Measurements from ENCODE around the gene GNG12.
"Not testable (repeated sequence)": the region's sequence is repeated elsewhere in the genome, so short reads cannot be mapped to it uniquely, and the experiment has no call there.

The GNG12 gene

DNA sequence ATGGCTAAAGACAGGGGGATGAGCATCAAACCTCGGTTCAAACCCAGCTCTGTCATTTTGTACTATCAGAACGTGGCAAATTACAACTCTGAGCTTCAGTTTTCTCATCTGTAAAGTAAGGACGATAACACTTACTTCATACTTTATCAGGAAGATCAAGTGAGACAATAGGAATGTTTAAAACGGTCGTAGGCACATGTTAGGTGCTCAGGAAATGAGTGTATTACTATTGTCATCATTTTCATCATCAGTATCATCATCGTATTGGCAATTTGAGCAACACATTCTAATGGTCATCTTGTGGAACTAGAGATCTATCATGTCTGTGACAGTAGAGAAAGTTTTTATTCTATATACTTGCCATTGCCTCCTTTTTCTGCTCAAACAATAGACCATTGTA is 170.4 kb downstream of the GNG12 start:
- TF ChIP-seq, protein P1, sequence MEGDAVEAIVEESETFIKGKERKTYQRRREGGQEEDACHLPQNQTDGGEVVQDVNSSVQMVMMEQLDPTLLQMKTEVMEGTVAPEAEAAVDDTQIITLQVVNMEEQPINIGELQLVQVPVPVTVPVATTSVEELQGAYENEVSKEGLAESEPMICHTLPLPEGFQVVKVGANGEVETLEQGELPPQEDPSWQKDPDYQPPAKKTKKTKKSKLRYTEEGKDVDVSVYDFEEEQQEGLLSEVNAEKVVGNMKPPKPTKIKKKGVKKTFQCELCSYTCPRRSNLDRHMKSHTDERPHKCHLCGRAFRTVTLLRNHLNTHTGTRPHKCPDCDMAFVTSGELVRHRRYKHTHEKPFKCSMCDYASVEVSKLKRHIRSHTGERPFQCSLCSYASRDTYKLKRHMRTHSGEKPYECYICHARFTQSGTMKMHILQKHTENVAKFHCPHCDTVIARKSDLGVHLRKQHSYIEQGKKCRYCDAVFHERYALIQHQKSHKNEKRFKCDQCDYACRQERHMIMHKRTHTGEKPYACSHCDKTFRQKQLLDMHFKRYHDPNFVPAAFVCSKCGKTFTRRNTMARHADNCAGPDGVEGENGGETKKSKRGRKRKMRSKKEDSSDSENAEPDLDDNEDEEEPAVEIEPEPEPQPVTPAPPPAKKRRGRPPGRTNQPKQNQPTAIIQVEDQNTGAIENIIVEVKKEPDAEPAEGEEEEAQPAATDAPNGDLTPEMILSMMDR (conservative IDR thresholded peaks at IDR 0.05; ENCODE audit: low read length): no peak
- no peak for TF ChIP-seq EZH2phosphoT487 (IDR thresholded peaks at IDR 0.05; ENCODE audit: borderline replicate concordance)
- no peak overlapping the region for H3K4me2 ChIP-seq (ENCODE audit: low read depth, low read length, poor library complexity, severe bottlenecking)

DNA sequence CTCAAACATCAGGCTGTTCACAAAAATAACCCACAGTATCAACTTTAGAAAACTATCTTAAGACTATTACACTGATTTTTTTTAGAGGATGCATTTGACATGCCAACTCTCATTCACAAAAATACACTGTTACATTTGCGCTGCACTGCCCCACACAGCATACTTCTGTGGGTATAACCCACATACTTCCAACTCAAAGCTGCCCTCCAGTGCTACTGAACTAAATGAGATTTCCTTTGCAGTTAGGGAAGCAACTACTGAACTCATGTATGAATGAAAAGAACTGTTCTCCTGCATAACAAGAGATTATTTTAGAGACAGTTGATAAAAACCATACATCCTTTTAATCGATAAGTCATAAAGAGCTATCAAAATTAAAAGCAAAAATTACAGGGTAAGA is 174.0 kb downstream of the GNG12 start:
- H3K4me1 ChIP-seq (ENCODE audit: insufficient read depth, low read length, poor library complexity, severe bottlenecking): no peaks in the 10 kb centered on the region
- no peaks in the 10 kb centered on the region for H3K79me2 ChIP-seq (ENCODE audit: insufficient read depth, low read length)
- H2AFZ ChIP-seq (ENCODE audit: low read length): no peak overlapping the region
- H3K9me2 ChIP-seq (replicated peaks; ENCODE audit: low read depth, low read length): no peaks in the 10 kb centered on the region
- no peaks in the 10 kb centered on the region for H3K27me3 ChIP-seq (ENCODE audit: insufficient read depth, low read length, poor library complexity, severe bottlenecking)
- H3K9ac ChIP-seq (ENCODE audit: low read depth, low read length, poor library complexity, severe bottlenecking): no peak overlapping the region
- H3K4me3 ChIP-seq (ENCODE audit: low read length, poor library complexity, severe bottlenecking): no peak overlapping the region
- H3F3A ChIP-seq (ENCODE audit: low read depth): no peaks in the 10 kb centered on the region
- no peaks in the 10 kb centered on the region for H3K36me3 ChIP-seq (ENCODE audit: insufficient read depth, low read length)
- no peaks in the 10 kb centered on the region for H3K9me3 ChIP-seq (ENCODE audit: insufficient read depth, low read depth, low read length)
- H4K20me1 ChIP-seq (ENCODE audit: insufficient read depth, low read length, poor library complexity, severe bottlenecking): no peaks in the 10 kb centered on the region
- TF ChIP-seq, protein P1 (conservative IDR thresholded peaks at IDR 0.05; ENCODE audit: low read length): no peak
- TF ChIP-seq EZH2phosphoT487 (IDR thresholded peaks at IDR 0.05; ENCODE audit: borderline replicate concordance): no peak
- H3K4me2 ChIP-seq (ENCODE audit: low read depth, low read length, poor library complexity, severe bottlenecking): no peak overlapping the region

More for the DNA sequence above, 170.4 kb downstream of the GNG12 start:
- no peaks in the 10 kb centered on the region for H4K20me1 ChIP-seq (ENCODE audit: insufficient read depth, low read length, poor library complexity, severe bottlenecking)
- no peak overlapping the region for H2AFZ ChIP-seq (ENCODE audit: low read length)
- no peak overlapping the region for H3K4me3 ChIP-seq (ENCODE audit: low read length, poor library complexity, severe bottlenecking)
- no peaks in the 10 kb centered on the region for H3K4me1 ChIP-seq (ENCODE audit: insufficient read depth, low read length, poor library complexity, severe bottlenecking)
- no peaks in the 10 kb centered on the region for H3K9me2 ChIP-seq (replicated peaks; ENCODE audit: low read depth, low read length)
- H3K27me3 ChIP-seq (ENCODE audit: insufficient read depth, low read length, poor library complexity, severe bottlenecking): peaks cover 5% of the 10 kb centered on the region
- no peak overlapping the region for H3K9ac ChIP-seq (ENCODE audit: low read depth, low read length, poor library complexity, severe bottlenecking)
- H3K9me3 ChIP-seq (ENCODE audit: insufficient read depth, low read depth, low read length): no peaks in the 10 kb centered on the region
- no peaks in the 10 kb centered on the region for H3F3A ChIP-seq (ENCODE audit: low read depth)
- no peaks in the 10 kb centered on the region for H3K79me2 ChIP-seq (ENCODE audit: insufficient read depth, low read length)
- H3K36me3 ChIP-seq (ENCODE audit: insufficient read depth, low read length): no peaks in the 10 kb centered on the region

DNA sequence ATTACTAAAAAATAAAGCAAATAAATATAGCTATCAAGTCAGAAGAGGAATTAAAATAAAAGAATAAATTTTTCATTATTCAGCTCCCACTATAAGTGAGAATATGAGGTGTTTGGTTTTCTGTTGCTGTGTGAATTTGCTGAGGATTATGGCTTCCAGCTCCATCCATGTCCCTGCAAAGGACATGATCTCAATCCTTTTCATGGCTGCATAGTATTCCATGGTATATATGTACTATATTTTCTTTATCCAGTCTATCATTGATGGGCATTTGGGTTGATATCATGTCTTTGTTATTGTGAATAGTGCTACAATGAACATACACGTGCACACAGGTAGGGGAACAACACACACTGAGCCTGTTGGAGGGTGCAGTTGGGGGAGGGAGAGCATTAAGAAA is 176.1 kb downstream of the GNG12 start:
- H3K36me3 ChIP-seq (ENCODE audit: insufficient read depth, low read length); H4K20me1 ChIP-seq (ENCODE audit: insufficient read depth, low read length, poor library complexity, severe bottlenecking); H3K27me3 ChIP-seq (ENCODE audit: insufficient read depth, low read length, poor library complexity, severe bottlenecking): not testable (repeated sequence)

DNA sequence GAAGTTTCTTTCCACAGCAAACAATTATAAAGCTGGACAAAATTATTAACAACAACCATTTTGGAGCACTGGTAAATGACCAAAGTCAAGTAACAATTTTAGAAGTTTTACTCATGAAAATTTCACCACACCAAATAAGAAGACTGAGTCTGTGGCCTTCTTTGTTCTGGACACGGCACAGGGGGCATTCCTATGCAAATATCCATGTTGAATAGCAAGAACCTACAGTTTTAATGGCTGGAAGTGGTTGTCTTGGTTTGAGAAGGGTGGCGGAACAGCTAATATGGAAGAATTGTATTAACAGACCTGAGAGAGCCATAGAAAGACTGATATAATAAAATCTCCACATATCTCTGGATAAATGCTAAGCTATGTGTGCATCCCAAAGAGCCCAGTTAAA is 177.7 kb downstream of the GNG12 start:
- no peak overlapping the region for H2AFZ ChIP-seq (ENCODE audit: low read length)
- no peaks in the 10 kb centered on the region for H3K36me3 ChIP-seq (ENCODE audit: insufficient read depth, low read length)
- no peaks in the 10 kb centered on the region for H3K9me2 ChIP-seq (replicated peaks; ENCODE audit: low read depth, low read length)
- no peaks in the 10 kb centered on the region for H3K79me2 ChIP-seq (ENCODE audit: insufficient read depth, low read length)
- no peak overlapping the region for H3K9ac ChIP-seq (ENCODE audit: low read depth, low read length, poor library complexity, severe bottlenecking)
- no peak overlapping the region for H3K4me3 ChIP-seq (ENCODE audit: low read length, poor library complexity, severe bottlenecking)
- TF ChIP-seq, protein P1 (conservative IDR thresholded peaks at IDR 0.05; ENCODE audit: low read length): no peak
- no peak for TF ChIP-seq EZH2phosphoT487 (IDR thresholded peaks at IDR 0.05; ENCODE audit: borderline replicate concordance)
- no peaks in the 10 kb centered on the region for H4K20me1 ChIP-seq (ENCODE audit: insufficient read depth, low read length, poor library complexity, severe bottlenecking)
- no peaks in the 10 kb centered on the region for H3K9me3 ChIP-seq (ENCODE audit: insufficient read depth, low read depth, low read length)
- no peak overlapping the region for H3K4me2 ChIP-seq (ENCODE audit: low read depth, low read length, poor library complexity, severe bottlenecking)
- H3F3A ChIP-seq (ENCODE audit: low read depth): no peaks in the 10 kb centered on the region
- no peaks in the 10 kb centered on the region for H3K4me1 ChIP-seq (ENCODE audit: insufficient read depth, low read length, poor library complexity, severe bottlenecking)
- no peaks in the 10 kb centered on the region for H3K27me3 ChIP-seq (ENCODE audit: insufficient read depth, low read length, poor library complexity, severe bottlenecking)

More for the DNA sequence above, 176.1 kb downstream of the GNG12 start:
- H3K9me2 ChIP-seq (replicated peaks; ENCODE audit: low read depth, low read length); H3K9ac ChIP-seq (ENCODE audit: low read depth, low read length, poor library complexity, severe bottlenecking); H3K9me3 ChIP-seq (ENCODE audit: insufficient read depth, low read depth, low read length); H3K4me1 ChIP-seq (ENCODE audit: insufficient read depth, low read length, poor library complexity, severe bottlenecking); H3K79me2 ChIP-seq (ENCODE audit: insufficient read depth, low read length); H3K4me3 ChIP-seq (ENCODE audit: low read length, poor library complexity, severe bottlenecking); H2AFZ ChIP-seq (ENCODE audit: low read length); H3K4me2 ChIP-seq (ENCODE audit: low read depth, low read length, poor library complexity, severe bottlenecking); H3F3A ChIP-seq (ENCODE audit: low read depth): not testable (repeated sequence)
